Stimulated activated CD4-positive, alpha-beta T cell treated with anti-CD3 and anti-CD28 coated beads, Interleukin-15, amount 100 ng/mL, for 1 hour (primary cell): ENCODE measurements around the gene LGALS1.
A peak's percentile ranks its signal among the peaks of the same experiment; 100 is the strongest.

Source experiments
- DNase-seq, 2 donors: peaks; one replicate each; pipeline ENCODE4 v3.0.0-alpha.2; 2020; ENCODE audit warnings: low read depth in 1 of 2, low spot score in 1 of 2

LGALS1 gene

DNA sequence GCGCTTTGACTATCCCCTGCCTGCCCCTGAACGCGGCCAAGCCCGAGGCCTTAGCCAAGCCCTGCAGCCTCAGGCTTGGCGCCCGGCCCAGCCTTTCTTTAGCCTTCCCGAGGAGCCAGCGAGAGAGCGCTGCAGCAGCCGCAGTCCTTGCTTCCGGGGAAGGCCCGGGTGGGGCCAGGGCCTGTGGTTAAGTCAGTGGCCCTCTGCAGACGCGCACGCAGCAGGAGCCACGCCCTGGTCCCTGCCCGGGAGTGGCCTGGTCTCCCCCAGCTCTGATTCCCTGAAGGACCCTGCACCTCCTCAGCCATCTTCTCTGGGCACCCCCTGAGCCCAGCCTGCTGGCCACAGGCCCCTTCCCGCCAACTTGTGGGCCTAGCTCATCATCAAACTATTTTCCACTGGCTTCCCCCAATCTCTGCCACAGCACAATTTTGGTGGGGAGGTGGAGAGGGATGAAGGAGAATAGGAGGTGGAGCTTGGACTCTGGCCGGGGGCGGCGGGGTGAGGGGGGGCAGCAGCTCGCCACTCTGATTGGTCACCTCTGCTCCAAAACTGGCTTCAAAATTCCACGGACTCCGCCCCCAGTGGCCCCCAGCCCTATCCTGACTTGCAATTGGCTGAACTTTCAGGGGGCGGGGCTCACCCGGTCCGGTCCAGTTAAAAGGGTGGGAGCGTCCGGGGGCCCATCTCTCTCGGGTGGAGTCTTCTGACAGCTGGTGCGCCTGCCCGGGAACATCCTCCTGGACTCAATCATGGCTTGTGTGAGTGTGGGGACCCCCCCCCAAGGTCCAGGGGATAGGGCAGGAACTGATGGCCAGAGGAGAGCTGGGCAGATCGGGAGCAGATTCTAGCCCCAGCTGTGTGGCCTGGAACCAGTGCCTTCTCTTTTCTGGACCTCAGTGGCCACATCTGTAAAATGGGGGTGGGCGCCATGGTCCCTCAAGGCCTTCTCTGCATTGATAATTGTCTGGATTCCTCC lies at the start of gene LGALS1:
Gene LGALS1 (plus strand): TSS at position 686 of the 979 bp plus-strand sequence. CDS start 67 bp downstream, at position 753.
- DNase-seq, result peak; percentile 30 to 31

DNA sequence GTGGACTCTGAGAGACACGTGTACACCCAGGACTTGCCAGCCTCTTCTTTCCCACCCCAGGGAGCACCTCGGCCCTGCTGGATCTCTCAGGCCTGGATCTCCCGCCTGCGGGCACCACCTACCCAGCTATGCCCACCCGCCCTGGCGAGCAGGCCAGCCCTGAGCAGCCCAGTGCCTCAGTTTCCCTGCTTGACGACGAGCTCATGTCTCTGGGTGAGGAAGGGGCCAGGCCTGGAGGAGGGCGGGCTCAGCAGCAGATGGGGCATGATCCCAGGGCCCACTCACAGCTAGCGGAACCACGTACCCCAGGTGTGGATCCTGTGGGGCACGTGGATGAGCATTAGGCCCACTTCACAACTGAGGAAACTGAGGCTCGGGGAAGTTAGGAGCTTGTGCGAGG lies 49.7 kb upstream of the LGALS1 start:
- no peak for DNase-seq

DNA sequence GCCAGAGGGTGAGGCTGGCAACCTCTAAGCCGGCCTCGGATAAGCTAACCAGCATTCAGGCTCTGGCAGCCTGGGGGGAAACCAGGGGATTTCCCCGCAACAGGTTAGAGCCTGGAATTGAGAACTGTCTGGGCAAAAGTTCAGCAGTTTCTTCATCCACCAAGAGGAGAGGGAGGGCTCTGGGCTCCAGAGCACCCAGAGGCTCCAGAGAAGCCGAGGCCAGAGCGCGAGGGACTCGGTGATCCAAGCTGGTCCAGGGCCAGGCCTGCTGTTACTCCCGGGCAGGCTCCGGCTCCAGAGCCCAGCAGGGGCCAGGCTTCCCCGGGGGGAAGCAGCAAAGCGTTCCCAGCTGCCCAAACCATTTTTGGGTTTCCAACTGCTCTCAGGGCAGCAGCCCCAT lies 49.3 kb upstream of the LGALS1 start:
- DNase-seq, result no peak

DNA sequence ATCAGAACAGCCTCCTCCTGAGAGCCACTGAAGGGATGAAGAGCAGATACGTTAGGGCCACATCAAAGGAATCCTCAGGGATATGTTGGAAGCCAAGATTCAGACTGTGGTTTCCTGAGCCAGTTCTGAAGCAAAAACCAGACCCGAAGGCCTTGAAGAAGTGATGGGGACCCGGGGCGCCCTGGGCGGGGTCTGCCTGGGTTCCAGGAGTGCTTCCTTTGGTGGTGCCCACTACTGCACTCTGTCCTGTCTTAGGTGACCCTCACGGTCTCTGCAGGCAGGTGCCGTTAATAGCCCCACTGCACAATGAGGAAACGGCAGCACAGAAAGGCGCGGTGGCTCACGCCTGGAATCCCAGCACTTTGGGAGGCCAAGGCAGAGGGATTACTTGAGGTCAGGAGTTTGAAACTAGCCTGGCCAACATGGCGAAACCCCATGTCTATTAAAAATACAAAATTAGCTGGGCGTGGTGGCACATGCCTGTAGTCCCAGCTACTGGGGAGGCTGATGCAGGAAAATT lies 48.8 kb upstream of the LGALS1 start:
- DNase-seq, result no peak

DNA sequence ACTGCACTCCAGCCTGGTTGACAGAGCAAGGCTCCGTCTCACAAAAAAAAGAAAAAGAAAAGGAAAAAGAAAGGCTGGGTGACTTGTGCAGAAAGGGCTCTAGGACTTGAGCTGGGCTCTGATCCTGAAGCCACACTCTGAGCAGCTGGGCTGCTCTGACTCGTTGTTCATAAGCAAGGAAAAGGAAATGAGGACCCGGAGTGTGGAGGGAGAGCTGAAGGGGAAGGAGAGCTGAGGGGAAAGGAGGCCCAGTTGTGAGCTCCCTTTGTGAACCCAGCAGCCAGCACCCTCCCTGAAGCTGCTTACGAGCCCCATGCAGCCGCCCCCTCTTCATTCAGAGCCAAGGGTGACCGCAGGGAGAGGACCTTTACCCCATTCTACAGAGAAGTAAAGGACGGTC lies 48.3 kb upstream of the LGALS1 start:
- DNase-seq, result no peak

DNA sequence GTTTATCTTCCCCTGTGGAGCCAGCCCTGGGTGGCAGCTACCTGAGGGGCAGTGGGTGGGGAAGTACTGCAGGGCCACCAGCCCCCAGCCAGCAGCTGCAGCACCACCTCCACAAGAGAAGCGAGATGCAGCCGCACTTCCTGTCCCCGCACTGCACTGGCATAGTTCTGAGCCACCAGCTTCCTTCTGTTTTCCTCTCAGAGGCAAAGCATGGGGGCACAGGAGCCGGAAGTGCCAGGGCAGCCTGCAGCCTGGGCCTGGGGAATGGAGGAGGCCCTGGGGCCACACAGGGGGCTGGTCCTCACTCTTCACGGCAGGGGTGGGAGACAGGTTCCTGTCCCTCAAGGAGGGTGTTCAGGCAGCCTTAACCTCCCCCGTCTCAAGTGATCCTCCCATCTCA lies 47.9 kb upstream of the LGALS1 start:
- no peak for DNase-seq

DNA sequence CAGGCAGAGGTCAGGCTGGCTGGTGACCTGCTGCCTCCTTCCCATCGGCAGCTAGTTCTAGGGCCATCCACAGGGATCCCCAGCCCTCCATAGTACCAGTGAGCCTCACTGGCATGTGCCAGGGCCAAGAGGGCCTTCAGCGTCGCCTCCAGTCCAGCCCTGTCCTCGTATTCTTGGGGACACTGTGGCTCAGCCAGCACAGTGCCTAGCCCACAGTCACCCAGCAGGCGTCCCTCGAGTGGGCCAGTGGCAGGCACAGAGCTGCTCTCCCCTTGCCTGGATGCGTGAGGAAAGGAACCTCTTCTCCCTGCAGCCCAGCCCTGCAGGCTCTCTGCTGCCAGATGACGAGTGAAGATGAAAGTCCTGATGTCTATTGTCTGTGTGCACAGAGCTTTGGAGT lies 46.6 kb upstream of the LGALS1 start:
- no peak for DNase-seq

DNA sequence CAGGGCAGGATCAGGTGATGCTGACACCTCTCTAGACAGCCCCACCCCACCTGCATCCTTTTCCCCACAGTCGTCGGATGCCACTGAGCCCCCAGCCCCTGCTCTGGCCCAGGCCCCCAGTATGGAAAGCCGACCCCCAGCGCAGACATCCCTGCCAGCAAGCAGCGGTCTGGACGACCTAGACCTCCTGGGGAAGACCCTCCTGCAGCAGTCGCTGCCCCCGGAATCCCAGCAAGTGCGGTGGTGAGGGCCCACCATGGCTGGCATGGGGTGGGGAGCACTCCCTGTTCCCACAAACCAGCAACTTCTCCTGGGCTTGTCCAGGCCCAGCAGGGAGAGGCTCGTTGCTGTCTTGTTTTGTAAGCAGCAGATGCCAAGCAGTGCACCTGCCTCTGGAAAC lies 45.5 kb upstream of the LGALS1 start:
- DNase-seq, result no peak

DNA sequence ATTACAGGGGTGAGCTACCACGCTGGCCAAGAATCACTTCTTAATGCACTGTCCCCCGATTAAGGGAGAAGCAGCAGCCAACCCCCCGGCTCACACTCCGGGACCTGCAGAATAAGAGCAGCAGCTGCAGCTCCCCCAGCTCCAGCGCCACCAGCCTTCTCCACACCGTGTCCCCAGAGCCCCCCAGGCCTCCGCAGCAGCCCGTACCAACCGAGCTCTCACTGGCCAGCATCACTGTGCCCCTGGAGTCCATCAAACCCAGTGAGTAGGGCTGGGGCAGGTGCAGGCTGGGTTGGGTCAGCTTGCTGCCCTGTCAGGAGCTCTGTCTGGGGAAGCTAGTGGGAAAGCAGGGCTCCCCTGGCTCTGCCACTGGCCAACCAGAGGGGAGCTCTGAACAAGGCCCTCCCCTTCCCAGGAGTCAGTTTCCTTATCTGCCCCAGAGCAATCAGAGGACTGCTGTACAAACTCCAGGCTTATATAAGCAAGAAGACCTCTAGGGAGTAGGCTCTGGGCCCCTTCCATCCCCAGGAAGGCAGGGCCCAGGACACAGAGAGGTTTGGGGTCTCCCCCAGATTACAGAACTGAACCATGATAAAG lies 44.5 kb upstream of the LGALS1 start:
- DNase-seq, result no peak

DNA sequence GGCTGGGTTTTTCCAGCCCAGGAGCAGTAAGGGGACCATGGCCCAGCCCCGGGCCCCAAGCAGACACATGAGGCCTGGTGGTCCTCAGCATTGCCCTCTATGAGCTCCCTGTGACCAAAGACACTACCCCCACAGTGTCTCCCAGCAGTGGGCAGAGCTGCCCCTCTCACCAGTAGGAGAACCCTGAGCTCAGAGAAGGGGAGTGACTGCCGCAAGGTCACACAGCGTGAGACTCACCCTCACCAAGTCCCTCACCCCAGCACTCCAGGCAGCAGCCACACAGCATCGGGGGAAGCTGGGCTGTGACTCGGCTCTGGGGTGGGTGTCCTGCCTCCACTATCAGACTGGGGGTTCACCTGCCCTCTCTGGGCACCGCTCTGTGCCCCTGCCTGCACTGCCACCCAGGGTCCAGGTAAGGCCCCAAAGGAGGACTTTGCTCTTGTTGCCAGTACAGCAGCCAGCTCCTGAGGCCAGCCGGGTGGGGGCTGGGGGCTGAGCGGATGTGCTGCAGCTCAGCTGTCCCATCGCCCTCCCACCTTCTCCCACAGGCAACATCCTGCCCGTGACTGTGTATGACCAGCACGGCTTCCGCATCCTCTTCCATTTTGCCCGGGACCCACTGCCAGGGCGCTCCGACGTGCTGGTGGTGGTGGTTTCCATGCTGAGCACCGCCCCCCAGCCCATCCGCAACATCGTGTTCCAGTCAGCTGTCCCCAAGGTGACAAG lies 43.8 kb upstream of the LGALS1 start:
- no peak for DNase-seq

DNA sequence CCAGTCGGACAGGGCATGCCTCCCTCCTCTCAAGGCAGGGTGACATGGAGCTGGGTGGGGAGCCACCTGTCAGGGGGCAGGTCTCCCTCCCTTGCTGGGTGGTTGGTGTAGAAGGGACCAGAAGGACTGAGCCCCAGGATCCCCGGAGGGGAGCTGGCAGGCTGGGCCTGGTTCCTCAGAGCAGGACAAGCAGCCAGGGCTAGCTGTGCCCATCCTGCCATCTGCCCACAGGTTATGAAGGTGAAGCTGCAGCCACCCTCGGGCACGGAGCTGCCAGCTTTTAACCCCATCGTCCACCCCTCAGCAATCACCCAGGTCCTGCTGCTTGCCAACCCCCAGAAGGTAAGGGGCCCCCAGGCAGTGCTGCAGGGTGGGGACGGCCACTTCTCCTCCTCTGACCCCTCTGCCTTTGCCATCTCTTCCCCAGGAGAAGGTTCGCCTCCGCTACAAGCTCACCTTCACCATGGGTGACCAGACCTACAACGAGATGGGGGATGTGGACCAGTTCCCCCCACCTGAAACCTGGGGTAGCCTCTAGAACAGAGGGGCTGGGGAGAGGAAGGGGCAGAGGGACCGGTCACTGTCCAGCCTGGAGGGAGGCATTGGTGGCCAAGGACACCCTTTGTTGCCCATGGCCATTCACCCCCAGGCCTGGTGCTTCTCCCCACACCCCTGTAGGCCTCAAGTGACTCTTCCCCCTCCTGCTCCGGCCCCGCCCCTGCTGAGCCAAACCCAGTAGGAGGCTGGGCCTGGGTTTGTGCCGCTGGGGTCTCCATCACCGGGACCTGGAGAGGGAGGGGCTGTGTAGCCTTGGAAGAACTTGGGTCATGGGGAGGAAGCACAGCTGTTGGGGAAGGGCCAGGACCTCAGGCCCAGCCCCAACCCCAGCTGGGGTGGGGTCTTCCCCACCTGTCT lies 43.0 kb upstream of the LGALS1 start:
- DNase-seq, result no peak

DNA sequence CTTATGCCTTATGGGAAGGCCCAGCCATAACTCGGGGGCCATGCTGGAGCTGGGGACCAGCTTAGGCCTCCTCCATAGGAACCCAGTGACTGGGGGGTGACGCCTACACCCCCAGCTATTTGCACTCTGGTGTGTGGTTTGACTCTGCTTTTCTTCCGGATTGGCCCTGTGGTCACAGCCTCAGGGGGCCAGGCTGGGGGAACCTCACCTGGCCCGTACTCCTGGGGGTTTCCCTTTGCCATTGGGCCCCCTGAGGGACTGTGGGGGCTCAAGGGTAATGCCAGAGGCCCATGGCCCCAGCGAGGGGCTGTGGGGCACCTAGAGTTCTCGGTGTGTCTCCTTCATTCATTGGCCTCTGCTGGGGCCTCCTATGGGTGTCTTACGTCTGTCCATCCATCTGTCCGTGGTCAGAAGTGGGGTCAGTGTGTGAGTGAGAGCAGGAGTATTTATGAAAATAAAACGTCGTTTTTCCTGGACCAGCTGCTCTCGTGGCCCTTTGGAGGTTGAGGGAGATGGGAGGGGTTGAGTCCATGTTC lies 42.3 kb upstream of the LGALS1 start:
- DNase-seq, result no peak

DNA sequence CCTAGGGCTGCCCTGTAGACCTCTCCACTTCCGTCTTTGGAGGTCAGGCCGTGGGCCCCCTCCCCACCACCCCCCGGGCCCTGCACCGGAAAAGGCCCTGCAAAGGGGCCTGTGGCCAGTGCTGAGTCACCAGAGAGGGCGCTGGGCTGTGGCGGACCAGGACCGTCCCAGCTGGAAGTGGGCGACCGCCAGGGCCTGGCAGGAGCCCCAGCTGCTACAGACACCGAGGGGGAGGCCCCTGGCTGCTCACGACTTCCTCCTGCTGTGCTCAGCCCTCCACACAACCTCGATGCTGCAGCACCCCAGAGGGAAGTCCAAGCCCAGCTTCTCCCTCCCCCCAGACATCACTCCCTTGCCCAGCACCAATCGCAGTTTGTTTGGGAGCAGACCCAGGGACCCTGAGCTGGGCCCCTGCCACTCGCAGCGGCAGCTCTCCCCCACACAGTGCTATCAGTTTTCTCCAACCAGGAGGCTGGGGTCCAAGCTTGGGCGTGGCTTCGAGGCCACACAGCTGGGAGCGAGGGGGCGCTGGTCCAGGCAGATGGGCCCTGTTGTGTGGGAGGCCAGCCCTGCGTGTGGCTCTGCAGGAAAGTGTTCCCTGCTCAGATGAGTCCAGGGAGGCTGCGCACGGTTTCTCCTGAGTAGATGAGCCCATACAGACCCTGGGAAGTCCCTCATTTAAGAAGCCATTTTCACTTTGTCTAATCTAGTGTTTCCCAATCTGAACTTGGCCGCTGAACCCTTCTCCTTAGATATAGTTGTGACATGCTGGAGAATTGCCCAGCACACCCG lies 41.6 kb upstream of the LGALS1 start:
- DNase-seq, result no peak

DNA sequence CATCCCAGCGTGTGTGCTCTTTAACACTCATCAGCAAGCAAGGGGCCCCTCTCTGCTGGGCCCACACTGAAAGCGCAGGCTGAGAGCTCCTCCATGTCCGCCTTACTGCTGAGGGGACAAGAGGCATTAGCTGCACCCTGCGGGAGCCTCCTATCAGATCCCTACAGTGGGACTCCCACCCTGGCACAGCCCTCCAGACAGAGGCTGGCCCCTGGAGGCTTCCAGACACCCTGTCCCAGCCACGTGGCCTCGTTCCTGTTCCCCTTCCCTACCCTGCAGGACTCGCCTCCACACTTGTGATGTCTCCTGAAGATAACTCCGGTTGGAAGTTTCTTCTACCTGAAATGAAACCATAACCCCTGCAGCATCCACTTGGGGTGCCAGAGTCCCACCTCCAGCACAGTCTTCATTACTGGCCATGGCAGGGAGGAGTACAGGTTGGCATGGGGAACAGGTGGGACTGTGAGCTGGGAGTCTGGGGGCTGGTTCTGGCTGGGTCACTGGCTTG lies 41.0 kb upstream of the LGALS1 start:
- DNase-seq, result no peak

DNA sequence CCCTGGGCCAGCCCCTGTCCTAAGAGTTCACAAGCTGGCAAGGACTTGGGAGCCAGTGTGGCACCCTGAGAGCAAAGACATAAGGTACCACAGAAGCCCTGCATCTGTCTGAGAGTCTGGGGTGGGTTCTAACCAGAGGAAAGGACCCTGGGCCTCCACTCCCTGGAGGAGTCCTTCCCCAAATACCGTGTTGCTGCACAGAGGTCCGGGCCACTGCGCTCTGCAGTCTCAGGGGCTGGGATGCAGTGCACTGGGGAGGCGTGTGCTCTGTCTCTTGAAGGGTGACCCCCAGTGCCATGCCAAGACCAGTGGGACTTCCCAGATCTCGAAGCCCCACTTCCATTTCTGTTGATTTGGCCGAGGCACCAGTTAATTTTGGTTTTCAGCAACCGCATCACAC lies 40.3 kb upstream of the LGALS1 start:
- DNase-seq, result no peak

DNA sequence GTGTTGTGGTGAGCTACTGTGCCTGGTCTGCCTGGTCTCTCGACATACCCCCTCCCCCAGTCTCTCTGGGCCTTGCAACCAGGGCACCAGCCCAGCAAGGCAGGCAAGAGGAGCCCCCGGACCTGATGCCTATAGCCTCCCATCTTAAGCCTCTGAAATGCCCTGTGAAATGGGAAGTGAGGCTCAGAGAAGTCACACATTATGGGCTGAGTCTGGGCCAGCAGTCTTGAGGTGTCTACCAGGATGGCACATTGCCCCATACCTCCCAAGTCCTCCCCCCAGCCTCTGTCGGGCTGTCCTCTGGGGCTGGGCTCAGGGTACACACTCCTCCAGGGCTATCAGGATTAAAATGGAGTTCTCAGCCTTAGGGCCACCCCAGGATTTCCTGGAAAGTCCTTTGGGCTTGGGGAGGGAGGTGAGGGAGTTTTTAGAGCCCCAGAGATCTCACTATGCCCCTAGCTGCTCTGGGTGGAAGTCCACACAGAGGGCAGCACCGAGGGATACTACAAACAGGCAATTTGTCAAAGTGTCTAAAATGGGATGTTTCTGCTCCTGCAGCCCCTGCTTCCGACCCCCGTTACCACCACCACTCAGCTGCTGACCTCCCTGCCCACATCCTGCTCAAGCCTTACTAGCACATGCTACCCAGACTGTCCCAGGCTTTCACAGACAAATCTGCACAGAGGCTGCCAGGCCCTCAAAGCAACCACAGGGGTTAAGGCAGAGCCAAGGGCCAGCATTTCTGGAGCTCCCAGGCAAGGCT lies 39.1 kb upstream of the LGALS1 start:
- DNase-seq, result no peak

DNA sequence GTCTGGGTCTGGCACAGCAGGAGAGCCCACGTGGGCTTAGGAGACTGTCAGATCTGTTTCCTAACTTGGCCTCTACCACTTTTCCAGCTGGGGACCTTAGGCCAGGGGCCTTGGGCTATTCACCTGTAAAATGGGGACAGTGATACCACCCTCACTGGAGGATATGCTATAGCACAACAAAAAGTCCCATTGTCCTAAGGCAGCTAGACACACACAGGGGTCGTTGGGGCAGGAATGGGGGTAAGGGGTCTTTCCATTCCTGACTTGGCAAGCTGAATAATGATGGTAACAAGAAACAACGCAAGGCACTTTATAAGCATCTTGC lies 38.5 kb upstream of the LGALS1 start:
- DNase-seq, result no peak

DNA sequence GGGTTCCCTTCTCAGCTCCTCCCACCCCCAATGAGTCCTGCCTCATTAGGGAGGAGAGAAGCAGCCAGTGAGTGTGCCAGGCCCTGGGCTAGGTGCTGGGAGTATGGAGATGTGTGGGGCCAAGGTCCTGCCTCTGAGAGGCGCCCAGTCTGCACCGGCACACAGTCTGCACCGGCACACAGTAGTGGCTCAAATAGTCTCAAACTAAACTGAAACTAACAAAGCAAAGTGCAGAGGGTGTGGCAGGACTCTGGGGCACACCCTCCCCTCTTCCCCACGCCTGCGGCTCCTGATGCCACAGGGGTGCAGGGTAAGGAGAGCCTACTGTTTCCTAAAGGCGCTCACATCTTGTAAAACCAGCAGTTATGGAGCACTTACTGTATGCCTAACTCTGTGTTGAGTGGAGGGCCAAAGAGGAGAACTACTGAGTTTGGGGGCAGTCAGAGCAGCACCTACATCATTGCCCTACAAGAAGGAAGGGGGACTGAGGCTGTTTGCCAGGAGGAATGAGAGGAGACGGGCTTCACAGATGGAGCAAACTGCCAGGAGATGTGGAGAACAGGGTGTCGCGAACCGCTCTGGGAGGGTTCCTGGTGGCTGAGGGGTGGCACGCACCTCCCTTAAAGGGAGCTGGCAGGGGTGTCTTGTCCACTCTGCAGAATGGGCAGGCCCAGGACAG lies 36.9 kb upstream of the LGALS1 start:
- DNase-seq, result no peak
